GM10248 (cell line): Measurements from ENCODE around the gene NIF3L1.

ENCODE experiments used
- CTCF ChIA-PET: fragments of 300-600 bp; sonication (Branson Sonifier 250); formaldehyde crosslinking; extraction: SDS; loops from one replicate; lab custom pipeline; 2021; ENCODE audit warnings: antibody characterized with exemption; lab: Yijun Ruan, JAX
- POLR2A ChIA-PET: fragments of 350-650 bp; sonication (Branson Sonifier 250); formaldehyde crosslinking; extraction: SDS; loops from one replicate; lab custom pipeline; 2020; ENCODE audit warnings: antibody characterized with exemption; lab: Yijun Ruan, JAX
- DNase-seq: peaks from one replicate; pipeline ENCODE4 v3.0.0; 2012; ENCODE audit errors: extremely low spot score
- CTCF ChIP-seq: IDR thresholded peaks from 2 replicates; pipeline ENCODE4 v1.5.1; 2012; ENCODE audit warnings: mild to moderate bottlenecking, low read depth; ENCODE audit errors: extremely low read depth, missing control alignments, control extremely low read depth

Gene NIF3L1, protein sequence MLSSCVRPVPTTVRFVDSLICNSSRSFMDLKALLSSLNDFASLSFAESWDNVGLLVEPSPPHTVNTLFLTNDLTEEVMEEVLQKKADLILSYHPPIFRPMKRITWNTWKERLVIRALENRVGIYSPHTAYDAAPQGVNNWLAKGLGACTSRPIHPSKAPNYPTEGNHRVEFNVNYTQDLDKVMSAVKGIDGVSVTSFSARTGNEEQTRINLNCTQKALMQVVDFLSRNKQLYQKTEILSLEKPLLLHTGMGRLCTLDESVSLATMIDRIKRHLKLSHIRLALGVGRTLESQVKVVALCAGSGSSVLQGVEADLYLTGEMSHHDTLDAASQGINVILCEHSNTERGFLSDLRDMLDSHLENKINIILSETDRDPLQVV

DNA sequence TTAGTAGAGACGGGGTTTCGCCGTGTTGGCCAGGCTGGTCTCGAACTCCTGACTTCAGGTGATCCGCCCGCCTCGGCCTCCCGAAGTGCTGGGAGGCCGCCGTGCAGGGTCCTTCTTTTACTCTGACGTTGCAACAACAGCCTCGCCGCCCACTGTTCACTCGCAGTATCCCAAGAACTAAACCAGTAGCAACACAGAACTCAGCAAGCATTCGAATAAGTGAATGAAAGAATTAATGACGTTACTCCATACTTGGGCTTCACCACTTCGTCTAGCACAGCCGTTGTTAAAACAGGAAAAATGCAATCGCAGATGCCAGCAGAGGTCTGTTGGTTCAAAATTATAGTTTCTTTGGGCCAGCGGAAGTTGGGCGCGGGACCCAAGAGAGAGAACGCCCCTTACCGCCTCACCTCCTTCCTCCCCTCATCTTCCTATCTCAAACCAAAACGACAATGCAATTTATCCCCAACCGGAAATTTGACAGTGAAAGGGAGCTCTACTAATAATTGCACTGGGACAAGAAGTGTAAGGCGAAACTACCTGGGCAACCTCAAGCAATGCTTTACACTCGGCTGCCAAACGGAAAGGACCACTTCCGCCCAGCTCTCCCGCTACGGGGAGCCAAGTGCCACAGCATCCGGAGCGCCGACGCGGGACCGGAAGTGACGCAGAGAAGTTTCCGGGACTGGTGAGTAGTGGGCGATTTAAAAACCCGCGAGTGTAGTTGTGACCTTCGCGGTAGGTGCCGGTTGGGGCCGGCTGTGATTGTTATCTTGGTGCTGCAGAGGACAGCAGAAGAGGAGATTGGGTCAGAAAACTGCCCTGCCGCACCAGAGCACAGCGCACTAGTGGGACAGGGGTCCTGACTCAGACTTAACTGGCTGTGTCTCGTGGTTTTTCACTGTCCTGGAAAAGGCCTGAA lies at the start of gene NIF3L1, which contains the start of gene PPIL3:
Gene NIF3L1, plus strand, starts transcription at position 668 of the 922 bp plus-strand sequence. CDS start 2,573 bp downstream, outside the sequence.
Gene PPIL3, minus strand, starts transcription at position 374 of the 922 bp plus-strand sequence. CDS start 1,462 bp downstream, outside the sequence.
- TF ChIP-seq CTCF = no peak
- ChIA-PET CTCF (interaction anchor here (0.9 to 2.0 kb wide), 7 partner anchors 12 to 344 kb away, joined by 3 to 14 read pairs (median 5); no protein-coding TSS in a partner anchor), POLR2A (interaction anchor here (0.7 to 1.8 kb wide), 3 partner anchors 25 to 255 kb away, joined by 3 to 23 read pairs (median 3); partner anchors contain the start of gene CLK1)
- DNase-seq = peak; percentile 91

- no peak for DNase-seq
- TF ChIP-seq CTCF = no peak
- ChIA-PET POLR2A (interaction anchor here (1.2 kb wide), 1 partner anchor 10 kb away, joined by 5 read pairs; no protein-coding TSS in a partner anchor), CTCF (interaction anchor here (1.6 kb wide), 1 partner anchor 10 kb away, joined by 4 read pairs; no protein-coding TSS in a partner anchor)
Measured at GRCh38 chr2:200839513-200839912, 49.7 kb upstream of the NIF3L1 start.

DNA sequence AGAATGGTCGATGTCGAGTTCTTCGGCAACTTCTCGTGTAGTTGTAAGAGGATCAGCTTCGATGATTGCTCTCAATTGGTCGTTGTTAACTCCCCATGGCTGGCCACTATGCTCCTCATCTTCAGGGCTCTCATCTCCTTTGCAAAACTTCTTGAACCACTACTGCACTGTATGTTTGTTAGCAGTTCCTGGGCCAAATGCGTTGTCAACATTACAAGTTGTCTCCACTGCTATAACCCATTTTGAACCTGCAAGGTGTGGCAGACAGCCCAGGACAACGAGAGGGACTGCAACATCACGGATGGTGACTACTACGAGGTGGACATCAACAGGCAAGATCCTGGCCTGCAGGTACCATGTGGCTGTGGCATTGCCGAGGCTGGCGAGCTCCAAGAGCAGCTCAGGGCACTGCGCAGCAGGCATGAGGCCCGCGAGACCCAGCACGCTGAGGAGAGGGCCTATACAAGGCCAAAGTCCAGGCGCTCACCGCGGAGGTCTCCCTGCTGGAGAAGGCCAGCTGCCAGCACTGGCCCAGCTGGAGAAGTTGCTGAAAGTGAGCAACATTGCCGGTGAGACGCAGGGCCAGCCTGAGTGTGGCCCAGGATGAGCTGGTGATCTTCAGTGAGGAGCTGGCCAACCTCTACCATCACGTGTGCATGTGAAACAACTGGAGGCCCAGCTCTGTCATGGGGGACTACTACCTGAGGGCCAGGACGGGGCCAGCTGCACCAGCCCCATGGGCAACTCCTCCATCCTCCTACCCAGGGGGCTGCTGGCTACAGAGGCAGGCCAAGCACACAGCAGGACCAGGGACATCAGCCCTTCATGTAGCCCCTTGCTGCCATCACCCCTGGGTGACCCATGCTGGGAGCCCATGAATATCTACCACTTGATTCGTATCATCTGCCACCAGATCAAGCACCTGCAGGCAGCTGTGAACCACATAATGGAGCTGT lies 44.9 kb upstream of the NIF3L1 start:
- ChIA-PET CTCF (interaction anchor here (1.7 to 3.3 kb wide), 3 partner anchors 12 to 17 kb away, joined by 3 to 17 read pairs (median 7); no protein-coding TSS in a partner anchor), POLR2A (interaction anchor here (1.3 to 3.9 kb wide), 4 partner anchors 11 to 20 kb away, joined by 5 to 30 read pairs (median 8); partner anchors contain the start of gene CLK1)
- TF ChIP-seq CTCF = no peak
- no peak for DNase-seq

DNA sequence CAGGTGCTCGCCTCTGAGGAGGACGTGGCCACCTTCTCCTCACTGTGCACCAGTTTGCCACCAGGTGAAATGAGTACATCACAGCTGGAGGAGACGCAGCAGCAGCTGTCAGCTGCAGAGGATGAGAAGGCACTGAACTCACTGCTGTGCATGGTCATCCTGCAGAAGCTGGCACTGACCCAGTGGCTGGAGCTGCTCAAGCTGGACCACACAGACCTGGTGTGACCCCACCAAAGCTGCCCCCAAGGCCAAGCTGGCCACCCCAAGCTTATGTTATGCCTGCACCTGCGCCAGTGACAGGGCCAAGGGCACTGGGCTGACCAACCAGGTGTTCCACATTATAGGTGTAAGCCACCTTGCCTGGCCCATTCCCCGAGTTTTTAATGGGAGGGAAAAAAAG lies 44.0 kb upstream of the NIF3L1 start:
- TF ChIP-seq CTCF = no peak
- no peak for DNase-seq
- ChIA-PET POLR2A (interaction anchor here (1.3 to 3.9 kb wide), 4 partner anchors 10 to 19 kb away, joined by 5 to 30 read pairs (median 8); partner anchors contain the start of gene CLK1), CTCF (interaction anchor here (0.9 to 3.3 kb wide), 4 partner anchors 12 to 26 kb away, joined by 3 to 17 read pairs (median 4); no protein-coding TSS in a partner anchor)

DNA sequence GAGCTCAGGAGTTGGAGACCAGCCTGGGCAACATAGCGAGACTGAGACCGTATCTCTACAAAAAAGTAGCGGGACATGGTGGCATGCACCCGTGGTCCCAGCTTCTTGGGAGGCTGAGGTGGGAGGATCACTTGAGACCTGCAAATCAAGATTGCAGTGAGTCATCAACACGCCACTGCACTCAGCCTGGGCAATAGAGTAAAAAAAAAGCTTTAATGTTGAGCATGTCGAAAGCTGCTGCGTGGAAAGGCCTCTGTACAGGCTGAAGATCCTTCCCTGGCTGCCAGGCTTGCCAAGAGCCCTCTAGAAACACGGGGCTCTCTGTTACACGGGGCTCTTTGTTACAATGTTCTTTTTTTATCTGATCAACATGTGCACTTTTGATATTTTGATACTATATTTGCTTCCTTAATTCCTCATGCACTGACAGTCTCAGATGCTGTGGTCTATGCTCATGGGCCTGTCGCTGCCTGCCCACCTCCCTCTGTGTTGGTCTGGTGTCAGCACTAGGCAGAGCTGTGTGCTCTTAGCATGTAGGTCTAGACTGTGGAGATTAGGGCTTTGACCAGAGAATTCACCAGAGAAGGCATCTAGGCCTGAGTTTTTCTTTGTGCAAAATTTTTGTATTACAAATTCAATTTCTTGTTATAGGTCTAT lies 43.4 kb upstream of the NIF3L1 start:
- DNase-seq = no peak
- no peak for TF ChIP-seq CTCF
- ChIA-PET CTCF (interaction anchor here (0.9 to 3.3 kb wide), 4 partner anchors 12 to 26 kb away, joined by 3 to 17 read pairs (median 4); no protein-coding TSS in a partner anchor), POLR2A (interaction anchor here (0.7 to 3.9 kb wide), 5 partner anchors 10 to 291 kb away, joined by 3 to 30 read pairs (median 7); partner anchors contain the start of gene CLK1)
